Loucy (cell line): ENCODE measurements around the gene COL21A1.
A peak's percentile ranks its signal among the peaks of the same experiment; 100 is the strongest.

Experiments
- H2AFZ ChIP-seq: fragments of 200-600 bp; sonication (generic); 2 replicates; pipeline ENCODE4 v1.6.0; 2016; ENCODE audit warnings: antibody characterized with exemption, mild to moderate bottlenecking, low read length, moderate library complexity
- H3F3A ChIP-seq: fragments of 200-600 bp; 2 replicates; pipeline ENCODE4 v1.6.0; 2016; ENCODE audit warnings: antibody characterized with exemption, low read depth, mild to moderate bottlenecking
- H3K27me3 ChIP-seq: fragments of 200-600 bp; sonication (generic); 2 replicates; pipeline ENCODE4 v1.6.1; 2014; ENCODE audit warnings: low read length, mild to moderate bottlenecking; ENCODE audit not compliant: insufficient read depth, poor library complexity, severe bottlenecking
- H3K36me3 ChIP-seq: fragments of 200-600 bp; sonication (generic); 2 replicates; pipeline ENCODE4 v1.6.1; 2016; ENCODE audit warnings: low read length; ENCODE audit not compliant: insufficient read depth
- H3K4me1 ChIP-seq: fragments of 200-600 bp; sonication (generic); 2 replicates; pipeline ENCODE4 v1.5.1; 2014; ENCODE audit warnings: low read length, mild to moderate bottlenecking; ENCODE audit not compliant: insufficient read depth, poor library complexity, severe bottlenecking
- H3K4me2 ChIP-seq: fragments of 200-600 bp; sonication (generic); 2 replicates; pipeline ENCODE4 v1.6.0; 2014; ENCODE audit warnings: antibody characterized with exemption, low read length, low read depth, mild to moderate bottlenecking; ENCODE audit not compliant: poor library complexity, severe bottlenecking
- H3K4me3 ChIP-seq: fragments of 200-600 bp; sonication (generic); 2 replicates; pipeline ENCODE4 v1.5.1; 2014; ENCODE audit warnings: low read length, mild to moderate bottlenecking, mixed read lengths; ENCODE audit not compliant: poor library complexity, severe bottlenecking
- H3K79me2 ChIP-seq: fragments of 200-600 bp; sonication (generic); 2 replicates; pipeline ENCODE4 v1.6.1; 2014; ENCODE audit warnings: low read length; ENCODE audit not compliant: insufficient read depth
- H3K9ac ChIP-seq: fragments of 200-600 bp; sonication (generic); 2 replicates; pipeline ENCODE4 v1.6.0; 2014; ENCODE audit warnings: mild to moderate bottlenecking, low read depth, low read length, moderate library complexity; ENCODE audit not compliant: poor library complexity, severe bottlenecking
- H3K9me2 ChIP-seq: fragments of 200-600 bp; sonication (generic); replicated peaks from 2 replicates; pipeline ENCODE4 v1.6.1; 2016; ENCODE audit warnings: low read depth, low read length, mixed read lengths
- H3K9me3 ChIP-seq: fragments of 200-600 bp; sonication (generic); 2 replicates; pipeline ENCODE4 v1.6.1; 2014; ENCODE audit warnings: mild to moderate bottlenecking, antibody characterized with exemption, low read length, low read depth; ENCODE audit not compliant: insufficient read depth
- H4K20me1 ChIP-seq: fragments of 200-600 bp; sonication (generic); 2 replicates; pipeline ENCODE4 v1.6.0; 2014; ENCODE audit warnings: antibody characterized with exemption, low read length, mild to moderate bottlenecking; ENCODE audit not compliant: insufficient read depth, poor library complexity, severe bottlenecking
- EZH2phosphoT487 ChIP-seq: fragments of 200-600 bp; IDR thresholded peaks from 2 replicates; pipeline ENCODE4 v1.6.1; 2018; ENCODE audit warnings: antibody characterized with exemption, mild to moderate bottlenecking, moderate library complexity, borderline replicate concordance
- TF ChIP-seq, protein P1 (sequence below): fragments of 200-600 bp; sonication (generic); conservative IDR thresholded peaks from 2 replicates; pipeline ENCODE4 v1.5.1; 2014; ENCODE audit warnings: mild to moderate bottlenecking, antibody characterized with exemption, low read length

COL21A1 gene

GRCh38 chr6:56091159-56091869, 156.1 kb downstream of the COL21A1 start:
- TF ChIP-seq, protein P1, sequence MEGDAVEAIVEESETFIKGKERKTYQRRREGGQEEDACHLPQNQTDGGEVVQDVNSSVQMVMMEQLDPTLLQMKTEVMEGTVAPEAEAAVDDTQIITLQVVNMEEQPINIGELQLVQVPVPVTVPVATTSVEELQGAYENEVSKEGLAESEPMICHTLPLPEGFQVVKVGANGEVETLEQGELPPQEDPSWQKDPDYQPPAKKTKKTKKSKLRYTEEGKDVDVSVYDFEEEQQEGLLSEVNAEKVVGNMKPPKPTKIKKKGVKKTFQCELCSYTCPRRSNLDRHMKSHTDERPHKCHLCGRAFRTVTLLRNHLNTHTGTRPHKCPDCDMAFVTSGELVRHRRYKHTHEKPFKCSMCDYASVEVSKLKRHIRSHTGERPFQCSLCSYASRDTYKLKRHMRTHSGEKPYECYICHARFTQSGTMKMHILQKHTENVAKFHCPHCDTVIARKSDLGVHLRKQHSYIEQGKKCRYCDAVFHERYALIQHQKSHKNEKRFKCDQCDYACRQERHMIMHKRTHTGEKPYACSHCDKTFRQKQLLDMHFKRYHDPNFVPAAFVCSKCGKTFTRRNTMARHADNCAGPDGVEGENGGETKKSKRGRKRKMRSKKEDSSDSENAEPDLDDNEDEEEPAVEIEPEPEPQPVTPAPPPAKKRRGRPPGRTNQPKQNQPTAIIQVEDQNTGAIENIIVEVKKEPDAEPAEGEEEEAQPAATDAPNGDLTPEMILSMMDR, result no peak
- no peak for TF ChIP-seq EZH2phosphoT487
- H3K27me3 ChIP-seq, result no peaks in the 10 kb centered on the region
- H3F3A ChIP-seq, result no peaks in the 10 kb centered on the region
- H3K4me1 ChIP-seq, result peaks cover 8% of the 10 kb centered on the region
- H2AFZ ChIP-seq, result peak overlapping the region; percentile 38; the same call in 1 of the 2 replicates
- no peaks in the 10 kb centered on the region for H3K9me2 ChIP-seq
- H3K36me3 ChIP-seq, result no peaks in the 10 kb centered on the region
- H3K4me2 ChIP-seq, result no peak overlapping the region
- no peaks in the 10 kb centered on the region for H3K9me3 ChIP-seq
- H3K4me3 ChIP-seq, result no peak overlapping the region
- H3K9ac ChIP-seq, result no peak overlapping the region
- H3K79me2 ChIP-seq, result no peaks in the 10 kb centered on the region
- H4K20me1 ChIP-seq, result no peaks in the 10 kb centered on the region

DNA sequence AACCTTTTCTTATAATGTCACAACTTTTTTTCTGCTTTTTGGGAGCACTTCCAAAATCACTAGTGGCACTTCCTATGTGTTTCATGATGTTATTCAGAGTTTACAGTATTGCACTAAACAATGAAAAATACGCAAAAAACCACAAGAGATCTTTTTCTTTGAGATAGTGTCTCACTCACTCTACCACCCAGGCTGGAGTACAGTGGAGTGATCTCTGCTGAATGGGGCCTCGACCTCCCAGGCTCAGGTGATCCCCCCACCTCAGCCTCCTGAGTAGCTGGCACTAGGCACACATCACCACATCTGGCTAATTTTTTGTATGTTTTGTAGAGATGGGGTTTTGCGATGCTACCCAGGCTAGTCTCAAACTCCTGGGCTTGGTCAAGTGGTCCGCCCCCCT, 158.7 kb downstream of the COL21A1 start:
- H3K79me2 ChIP-seq, result no peaks in the 10 kb centered on the region
- no peak overlapping the region for H3K4me2 ChIP-seq
- H3F3A ChIP-seq, result no peaks in the 10 kb centered on the region
- no peaks in the 10 kb centered on the region for H4K20me1 ChIP-seq
- H3K4me3 ChIP-seq, result no peak overlapping the region
- no peak for TF ChIP-seq EZH2phosphoT487
- TF ChIP-seq, protein P1, result no peak
- H3K9me2 ChIP-seq, result no peaks in the 10 kb centered on the region
- H3K36me3 ChIP-seq, result no peaks in the 10 kb centered on the region
- H3K27me3 ChIP-seq, result no peaks in the 10 kb centered on the region
- no peak overlapping the region for H2AFZ ChIP-seq
- H3K9me3 ChIP-seq, result no peaks in the 10 kb centered on the region
- peaks cover 8% of the 10 kb centered on the region for H3K4me1 ChIP-seq
- H3K9ac ChIP-seq, result no peak overlapping the region

DNA sequence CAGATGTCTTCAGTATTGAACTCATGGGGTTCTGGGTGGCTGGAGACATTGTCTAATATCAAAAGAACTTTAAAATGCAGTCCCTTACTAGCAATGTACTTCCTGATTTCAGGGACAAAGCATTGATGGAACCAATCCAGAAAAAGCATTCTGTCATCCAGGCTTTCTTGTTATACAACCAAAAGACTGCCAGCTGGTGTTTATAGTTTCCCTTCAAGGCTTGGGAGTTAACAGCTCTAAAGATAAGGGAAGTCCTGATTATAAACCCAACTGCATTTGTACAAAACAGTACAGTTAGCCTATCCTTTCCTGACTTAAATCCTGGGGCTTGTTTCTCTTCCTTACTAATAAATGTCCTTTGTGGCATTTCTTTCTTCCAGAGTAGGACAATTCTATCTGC, 160.0 kb downstream of the COL21A1 start:
- TF ChIP-seq, protein P1, result no peak
- TF ChIP-seq EZH2phosphoT487, result no peak
- no peaks in the 10 kb centered on the region for H3F3A ChIP-seq

More for the DNA sequence above, 160.0 kb downstream of the COL21A1 start:
- Histone ChIP-seq H3K36me3 (no peaks in the 10 kb centered on the region), H3K9me3 (no peaks in the 10 kb centered on the region), H3K9ac (no peak overlapping the region), H3K9me2 (no peaks in the 10 kb centered on the region), H4K20me1 (no peaks in the 10 kb centered on the region), H2AFZ (no peak overlapping the region), H3K4me1 (peaks cover 8% of the 10 kb centered on the region), H3K27me3 (no peaks in the 10 kb centered on the region), H3K4me3 (no peak overlapping the region), H3K4me2 (no peak overlapping the region), H3K79me2 (no peaks in the 10 kb centered on the region)
